ENCODE data around the gene CRTAC1. TPM values are rescaled to one million over a fixed set of nuclear protein-coding genes. Genes with fewer than 3 reads are reported as not detected.

CRTAC1 gene
- total RNA-seq, 4 donors from 2014 or later: 1.2 to 5.7 (median 1.7) TPM

DNA sequence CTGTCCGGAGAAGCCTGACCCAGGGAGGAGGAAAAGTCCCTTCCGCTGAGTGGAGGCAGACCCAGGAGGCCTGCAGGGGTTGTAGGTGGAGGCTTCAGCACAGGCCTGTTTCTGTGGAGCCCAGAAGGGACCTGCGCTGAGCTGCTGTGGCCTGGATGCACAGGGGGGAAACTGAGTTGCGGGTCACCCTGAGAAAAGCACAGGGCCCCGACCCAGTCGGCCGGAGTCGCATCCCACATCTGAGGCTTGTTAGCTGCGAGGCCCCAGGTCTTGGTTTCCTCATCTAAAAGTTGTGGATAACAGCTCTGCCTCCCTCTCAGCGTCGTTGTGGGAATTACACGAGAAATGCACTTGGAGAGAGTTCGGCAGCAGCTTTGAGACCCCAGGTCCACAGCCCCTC, 104.4 kb downstream of the CRTAC1 start:
- TF ChIP-seq POLR2A (IDR thresholded peaks at IDR 0.05): no peak
- TF ChIP-seq POLR2AphosphoS5 (IDR thresholded peaks at IDR 0.05): no peak
- TF ChIP-seq EP300 (IDR thresholded peaks at IDR 0.05): no peak
- TF ChIP-seq, protein P1, sequence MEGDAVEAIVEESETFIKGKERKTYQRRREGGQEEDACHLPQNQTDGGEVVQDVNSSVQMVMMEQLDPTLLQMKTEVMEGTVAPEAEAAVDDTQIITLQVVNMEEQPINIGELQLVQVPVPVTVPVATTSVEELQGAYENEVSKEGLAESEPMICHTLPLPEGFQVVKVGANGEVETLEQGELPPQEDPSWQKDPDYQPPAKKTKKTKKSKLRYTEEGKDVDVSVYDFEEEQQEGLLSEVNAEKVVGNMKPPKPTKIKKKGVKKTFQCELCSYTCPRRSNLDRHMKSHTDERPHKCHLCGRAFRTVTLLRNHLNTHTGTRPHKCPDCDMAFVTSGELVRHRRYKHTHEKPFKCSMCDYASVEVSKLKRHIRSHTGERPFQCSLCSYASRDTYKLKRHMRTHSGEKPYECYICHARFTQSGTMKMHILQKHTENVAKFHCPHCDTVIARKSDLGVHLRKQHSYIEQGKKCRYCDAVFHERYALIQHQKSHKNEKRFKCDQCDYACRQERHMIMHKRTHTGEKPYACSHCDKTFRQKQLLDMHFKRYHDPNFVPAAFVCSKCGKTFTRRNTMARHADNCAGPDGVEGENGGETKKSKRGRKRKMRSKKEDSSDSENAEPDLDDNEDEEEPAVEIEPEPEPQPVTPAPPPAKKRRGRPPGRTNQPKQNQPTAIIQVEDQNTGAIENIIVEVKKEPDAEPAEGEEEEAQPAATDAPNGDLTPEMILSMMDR (IDR thresholded peaks at IDR 0.05): no peak
- H3K27me3 ChIP-seq: peaks cover 29% of the 10 kb centered on the region
- no peaks in the 10 kb centered on the region for H3K9me3 ChIP-seq
- ATAC-seq: no peak
- H3K4me3 ChIP-seq: no peak overlapping the region
- no peak overlapping the region for H3K27ac ChIP-seq
- peaks cover 0 to 17% (median 0%) of the 10 kb centered on the region in 3 donors for H3K4me1 ChIP-seq
- no peaks in the 10 kb centered on the region for H3K36me3 ChIP-seq
- WGBS, 2 donors (ENCODE audit: low coverage in 1 of 2): 73% methylated on average over 7 of the region's 13 CpGs; no CpG with 5 or more reads in 1 of the 2 donors

GRCh38 chr10:97925308-97925938, 105.0 kb downstream of the CRTAC1 start:
- H3K27ac ChIP-seq: no peak overlapping the region
- 89 to 93% methylated on average over 9 to 11 of the region's 11 CpGs for WGBS, 2 donors (ENCODE audit: low coverage in 1 of 2)
- H3K4me3 ChIP-seq: no peak overlapping the region
- peaks cover 0 to 19% (median 0%) of the 10 kb centered on the region in 3 donors for H3K4me1 ChIP-seq
- ATAC-seq: no peak
- TF ChIP-seq EP300 (IDR thresholded peaks at IDR 0.05) (no peak), POLR2AphosphoS5 (IDR thresholded peaks at IDR 0.05) (no peak), POLR2A (IDR thresholded peaks at IDR 0.05) (no peak)
- TF ChIP-seq, protein P1 (IDR thresholded peaks at IDR 0.05): no peak
- H3K9me3 ChIP-seq: no peaks in the 10 kb centered on the region
- peaks cover 29% of the 10 kb centered on the region for H3K27me3 ChIP-seq
- H3K36me3 ChIP-seq: no peaks in the 10 kb centered on the region

- Histone ChIP-seq H3K27me3 (peaks cover 29% of the 10 kb centered on the region), H3K9me3 (no peaks in the 10 kb centered on the region), H3K27ac (no peak overlapping the region), H3K4me1 (peaks cover 0 to 19% (median 0%) of the 10 kb centered on the region in 3 donors), H3K36me3 (no peaks in the 10 kb centered on the region), H3K4me3 (no peak overlapping the region)
- no peak for ATAC-seq
- TF ChIP-seq POLR2AphosphoS5 (IDR thresholded peaks at IDR 0.05) (no peak), POLR2A (IDR thresholded peaks at IDR 0.05) (no peak), EP300 (IDR thresholded peaks at IDR 0.05) (no peak)
- TF ChIP-seq, protein P1 (IDR thresholded peaks at IDR 0.05): no peak
- WGBS, 2 donors (ENCODE audit: low coverage in 1 of 2): 70 to 71% methylated on average over 3 of the region's 3 CpGs
Measured at GRCh38 chr10:97924678-97925077, 105.7 kb downstream of the CRTAC1 start.

DNA sequence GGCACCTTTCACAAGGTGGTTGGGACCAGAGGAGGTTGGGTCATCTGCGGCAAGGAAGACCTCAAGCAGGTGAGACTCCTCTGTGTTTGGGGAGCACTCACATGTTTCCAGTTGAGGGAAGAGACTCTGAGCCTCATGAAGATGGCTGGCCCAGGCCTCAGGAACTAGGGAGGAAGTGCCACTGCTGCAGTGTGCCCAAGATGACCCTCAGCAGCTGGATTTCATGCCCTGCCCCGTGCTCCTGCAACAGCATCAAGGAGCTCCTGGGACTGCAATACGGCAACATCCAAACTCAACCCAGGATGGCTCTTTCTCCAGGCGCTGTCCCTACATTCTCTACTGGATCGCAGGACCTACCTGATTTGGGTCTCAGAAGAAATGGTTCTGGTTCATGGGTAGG, 106.9 kb downstream of the CRTAC1 start:
- peaks cover 27% of the 10 kb centered on the region for H3K27me3 ChIP-seq
- peaks cover 0 to 19% (median 0%) of the 10 kb centered on the region in 3 donors for H3K4me1 ChIP-seq
- H3K9me3 ChIP-seq: no peaks in the 10 kb centered on the region
- TF ChIP-seq POLR2A (IDR thresholded peaks at IDR 0.05): no peak
- TF ChIP-seq POLR2AphosphoS5 (IDR thresholded peaks at IDR 0.05): no peak
- TF ChIP-seq, protein P1 (IDR thresholded peaks at IDR 0.05): no peak
- TF ChIP-seq EP300 (IDR thresholded peaks at IDR 0.05): no peak
- ATAC-seq: no peak
- H3K36me3 ChIP-seq: no peaks in the 10 kb centered on the region
- H3K27ac ChIP-seq: no peak overlapping the region
- no peak overlapping the region for H3K4me3 ChIP-seq
- 100% methylated on average over 1 of the region's 5 CpGs; no CpG with 5 or more reads in 1 of the 2 donors for WGBS, 2 donors (ENCODE audit: low coverage in 1 of 2)

- WGBS, 2 donors (ENCODE audit: low coverage in 1 of 2): 60 to 83% methylated on average over 1 to 2 of the region's 13 CpGs
- H3K36me3 ChIP-seq: no peaks in the 10 kb centered on the region
- H3K27me3 ChIP-seq: peaks cover 27% of the 10 kb centered on the region
- no peak overlapping the region for H3K4me3 ChIP-seq
- no peak overlapping the region for H3K27ac ChIP-seq
- H3K9me3 ChIP-seq: no peaks in the 10 kb centered on the region
- H3K4me1 ChIP-seq: peaks cover 0 to 19% (median 0%) of the 10 kb centered on the region in 3 donors
- TF ChIP-seq, protein P1 (IDR thresholded peaks at IDR 0.05): no peak
- TF ChIP-seq POLR2A (IDR thresholded peaks at IDR 0.05) (no peak), POLR2AphosphoS5 (IDR thresholded peaks at IDR 0.05) (no peak), EP300 (IDR thresholded peaks at IDR 0.05) (no peak)
- no peak for ATAC-seq
Measured at GRCh38 chr10:97923057-97923456, 107.4 kb downstream of the CRTAC1 start.
